Stomach smooth muscle (tissue), 2 donors: ENCODE measurements around the gene ETV5.
"Not testable (repeated sequence)": the region's sequence is repeated elsewhere in the genome, so short reads cannot be mapped to it uniquely, and the experiment has no call there.

Source experiments
- H3K27ac ChIP-seq: one replicate; pipeline ENCODE4 v1.7.0; 2013; ENCODE audit warnings: mild to moderate bottlenecking, low read length, inconsistent platforms
- H3K27me3 ChIP-seq, 2 donors: one replicate each; pipeline ENCODE4 v1.7.0; 2013; ENCODE audit warnings: low read length in 2 of 2; ENCODE audit not compliant: insufficient read depth in 2 of 2, control insufficient read depth in 1 of 2
- H3K36me3 ChIP-seq, 2 donors: one replicate each; pipeline ENCODE4 v1.7.0; 2013; ENCODE audit warnings: low read length in 2 of 2; ENCODE audit not compliant: control insufficient read depth in 2 of 2, insufficient read depth in 2 of 2
- H3K4me1 ChIP-seq: one replicate; pipeline ENCODE4 v1.7.0; 2013; ENCODE audit warnings: low read length; ENCODE audit not compliant: control insufficient read depth, insufficient read depth
- H3K4me3 ChIP-seq, 2 donors: one replicate each; pipeline ENCODE4 v1.7.0; 2013; ENCODE audit warnings: low read length in 2 of 2
- H3K9ac ChIP-seq, 2 donors: one replicate each; pipeline ENCODE4 v1.7.0; 2013; ENCODE audit warnings: low read length in 2 of 2, mild to moderate bottlenecking in 1 of 2
- H3K9me3 ChIP-seq, 2 donors: one replicate each; pipeline ENCODE4 v1.7.0; 2013; ENCODE audit warnings: low read length in 2 of 2; ENCODE audit not compliant: control insufficient read depth in 2 of 2
- donor health status: healthy.
- donor health status: Pancreatic carcinoma.

ETV5 gene

GRCh38 chr3:186048119-186048518 is 60.8 kb downstream of the ETV5 start:
- H3K9ac ChIP-seq, result no peak overlapping the region
- H3K4me3 ChIP-seq, result no peak overlapping the region
- H3K4me1 ChIP-seq, result peaks cover 4% of the 10 kb centered on the region
- H3K27me3 ChIP-seq, result no peaks in the 10 kb centered on the region
- H3K9me3 ChIP-seq, result no peaks in the 10 kb centered on the region
- H3K36me3 ChIP-seq, result peaks cover 7 to 19% of the 10 kb centered on the region in 2 donors
- no peak overlapping the region for H3K27ac ChIP-seq

GRCh38 chr3:186046838-186047237 is 62.1 kb downstream of the ETV5 start:
- Histone ChIP-seq H3K9me3 (no peaks in the 10 kb centered on the region), H3K4me3 (no peak overlapping the region), H3K27ac (no peak overlapping the region), H3K9ac (no peak overlapping the region), H3K36me3 (peaks cover 7 to 19% of the 10 kb centered on the region in 2 donors), H3K4me1 (peaks cover 4% of the 10 kb centered on the region), H3K27me3 (no peaks in the 10 kb centered on the region)

DNA sequence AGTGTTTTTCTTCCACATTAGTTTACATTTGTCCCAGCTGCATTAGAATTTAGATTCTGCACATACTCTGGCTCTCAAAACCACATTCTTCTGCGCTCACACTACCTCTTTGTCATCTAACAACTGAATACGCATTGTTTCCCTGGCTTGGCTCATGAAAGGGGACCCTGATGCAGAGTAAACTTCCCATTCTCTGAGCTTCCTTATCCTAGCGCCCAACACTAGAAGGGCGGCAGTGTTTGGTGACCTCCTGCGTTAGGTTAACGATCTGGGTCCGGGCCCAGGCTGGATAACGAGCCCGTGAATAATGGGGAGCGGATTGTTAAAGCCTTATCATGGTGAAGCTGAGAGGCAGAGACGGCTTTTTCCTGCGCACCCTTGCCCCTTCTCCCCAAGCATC is 63.9 kb downstream of the ETV5 start:
- Histone ChIP-seq H3K27ac (no peak overlapping the region), H3K36me3 (peaks cover 4 to 10% of the 10 kb centered on the region in 2 donors), H3K4me1 (peaks cover 4% of the 10 kb centered on the region), H3K9ac (no peak overlapping the region), H3K27me3 (no peaks in the 10 kb centered on the region), H3K9me3 (no peaks in the 10 kb centered on the region), H3K4me3 (no peak overlapping the region)

- no peak overlapping the region for H3K9ac ChIP-seq
- H3K9me3 ChIP-seq, result no peaks in the 10 kb centered on the region
- H3K27ac ChIP-seq, result no peak overlapping the region
- H3K27me3 ChIP-seq, result no peaks in the 10 kb centered on the region
- peaks cover 4% of the 10 kb centered on the region for H3K4me1 ChIP-seq
- H3K36me3 ChIP-seq, result peaks cover 4 to 8% of the 10 kb centered on the region in 2 donors
- H3K4me3 ChIP-seq, result no peak overlapping the region
Observed at GRCh38 chr3:186044427-186044826, 64.5 kb downstream of the ETV5 start.

DNA sequence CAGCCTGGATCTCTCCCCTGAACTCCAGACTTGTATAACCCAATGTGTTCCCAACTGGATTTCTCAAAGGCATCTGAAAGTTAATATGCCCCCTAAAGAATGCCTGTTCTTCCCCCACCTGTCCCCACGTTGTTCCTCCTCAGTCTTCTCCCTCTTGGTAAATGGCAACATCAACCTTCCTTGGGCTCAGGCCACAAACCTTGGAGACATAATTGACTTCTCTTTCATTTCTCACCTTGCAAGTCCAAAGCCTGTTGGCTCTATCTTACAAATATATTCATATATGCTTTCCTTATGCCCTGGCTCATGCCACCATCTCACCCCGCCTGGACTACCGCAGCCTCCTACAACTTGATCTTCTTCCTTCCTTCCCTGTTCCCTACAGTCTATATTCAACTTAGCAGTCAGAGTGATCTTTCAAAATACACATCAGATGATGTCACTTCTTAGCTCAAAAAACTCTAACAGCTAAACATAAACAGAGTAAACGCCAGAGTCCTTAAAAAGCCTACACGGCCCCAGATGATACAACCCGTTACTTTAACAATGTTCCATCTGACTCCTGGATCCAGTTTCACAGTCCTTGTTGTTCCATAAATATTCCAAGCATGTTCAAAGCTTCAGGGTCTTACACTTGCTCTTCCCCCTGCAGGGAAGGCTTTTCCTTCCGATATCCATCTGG is 66.2 kb downstream of the ETV5 start:
- H3K4me1 ChIP-seq, result peaks cover 4% of the 10 kb centered on the region
- H3K27ac ChIP-seq, result no peak overlapping the region
- H3K27me3 ChIP-seq, result no peaks in the 10 kb centered on the region
- H3K9me3 ChIP-seq, result peaks cover 0 to 2% of the 10 kb centered on the region in 2 donors
- H3K36me3 ChIP-seq, result peaks cover 0 to 2% of the 10 kb centered on the region in 2 donors
- H3K9ac ChIP-seq, result no peak overlapping the region
- H3K4me3 ChIP-seq, result no peak overlapping the region

GRCh38 chr3:186042036-186042435 is 66.9 kb downstream of the ETV5 start:
- Histone ChIP-seq H3K27me3 (no peaks in the 10 kb centered on the region), H3K9me3 (peaks cover 0 to 2% of the 10 kb centered on the region in 2 donors), H3K4me3 (no peak overlapping the region), H3K36me3 (no peaks in the 10 kb centered on the region), H3K9ac (no peak overlapping the region), H3K4me1 (peaks cover 4% of the 10 kb centered on the region), H3K27ac (no peak overlapping the region)

GRCh38 chr3:186038360-186038759 is 70.5 kb downstream of the ETV5 start:
- peaks cover 0 to 2% of the 10 kb centered on the region in 2 donors for H3K9me3 ChIP-seq
- H3K4me3 ChIP-seq, result no peak overlapping the region
- H3K4me1 ChIP-seq, result no peaks in the 10 kb centered on the region
- no peaks in the 10 kb centered on the region for H3K36me3 ChIP-seq
- H3K27ac ChIP-seq, result no peak overlapping the region
- H3K27me3 ChIP-seq, result no peaks in the 10 kb centered on the region
- no peak overlapping the region for H3K9ac ChIP-seq

DNA sequence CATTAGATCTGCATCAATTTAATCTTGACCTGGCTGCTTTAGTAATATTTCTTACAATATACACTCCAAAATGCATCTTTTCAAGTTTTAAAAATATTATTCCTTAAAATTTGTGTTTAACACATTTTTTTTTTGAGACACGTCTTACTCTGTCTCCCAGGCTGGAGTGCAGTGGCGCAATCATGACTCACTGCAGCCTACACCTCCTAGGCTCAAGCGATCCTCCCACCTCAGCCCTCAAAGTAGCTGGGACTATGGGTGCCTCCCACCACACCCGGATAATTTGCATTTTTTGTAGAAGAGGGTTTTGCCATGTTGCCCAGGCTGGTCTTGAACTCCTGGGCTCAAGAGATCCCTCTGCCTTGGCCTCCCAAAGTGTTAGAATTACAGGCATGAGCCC is 73.6 kb downstream of the ETV5 start:
- Histone ChIP-seq H3K4me3 (no peak overlapping the region), H3K9me3 (peaks cover 0 to 2% of the 10 kb centered on the region in 2 donors), H3K4me1 (no peaks in the 10 kb centered on the region), H3K27me3 (no peaks in the 10 kb centered on the region), H3K27ac (no peak overlapping the region), H3K36me3 (no peaks in the 10 kb centered on the region), H3K9ac (no peak overlapping the region)

DNA sequence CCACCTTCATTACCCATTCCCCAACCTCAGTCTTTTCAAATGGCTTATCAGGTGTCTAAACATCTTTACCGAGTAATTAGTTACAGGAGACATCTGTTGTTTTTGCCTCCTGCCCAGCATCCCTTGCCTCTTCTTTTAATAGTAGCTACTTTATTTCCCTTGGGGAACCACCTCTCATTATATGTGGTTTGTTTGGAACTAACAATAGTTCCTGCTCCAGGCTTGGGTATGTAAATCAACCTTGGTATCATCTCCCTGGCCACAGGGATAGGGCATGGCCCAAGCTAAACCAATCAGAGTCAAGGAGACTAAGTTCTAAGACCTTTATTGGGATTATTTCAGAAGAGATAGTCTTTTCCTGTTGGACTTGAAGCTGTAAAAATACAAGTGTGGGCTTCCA is 76.6 kb downstream of the ETV5 start:
- Histone ChIP-seq H3K4me3 (no peak overlapping the region), H3K9me3 (no peaks in the 10 kb centered on the region), H3K27ac (no peak overlapping the region), H3K36me3 (no peaks in the 10 kb centered on the region), H3K4me1 (no peaks in the 10 kb centered on the region), H3K9ac (no peak overlapping the region), H3K27me3 (no peaks in the 10 kb centered on the region)

DNA sequence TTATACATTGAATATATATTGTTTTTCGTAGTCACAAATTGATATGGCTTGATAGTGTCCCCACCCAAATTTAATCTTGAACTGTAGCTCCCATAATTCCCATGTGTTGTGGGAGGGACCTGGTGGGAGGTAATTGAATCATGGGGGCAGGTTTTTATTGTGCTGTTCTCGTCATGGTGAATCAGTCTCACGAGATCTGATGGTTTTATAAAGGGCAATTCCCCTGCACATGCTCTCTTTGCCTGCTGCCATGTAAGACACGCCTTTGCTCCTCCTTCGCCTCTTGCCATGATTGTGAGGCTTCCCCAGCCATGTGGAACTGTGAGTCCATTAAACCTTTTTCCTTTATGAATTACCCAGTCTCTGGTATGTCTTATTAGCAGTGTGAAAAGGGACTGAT is 82.9 kb downstream of the ETV5 start:
- H3K9ac ChIP-seq, H3K9me3 ChIP-seq, H3K27ac ChIP-seq, H3K27me3 ChIP-seq, H3K4me3 ChIP-seq, H3K36me3 ChIP-seq, H3K4me1 ChIP-seq: not testable (repeated sequence)

DNA sequence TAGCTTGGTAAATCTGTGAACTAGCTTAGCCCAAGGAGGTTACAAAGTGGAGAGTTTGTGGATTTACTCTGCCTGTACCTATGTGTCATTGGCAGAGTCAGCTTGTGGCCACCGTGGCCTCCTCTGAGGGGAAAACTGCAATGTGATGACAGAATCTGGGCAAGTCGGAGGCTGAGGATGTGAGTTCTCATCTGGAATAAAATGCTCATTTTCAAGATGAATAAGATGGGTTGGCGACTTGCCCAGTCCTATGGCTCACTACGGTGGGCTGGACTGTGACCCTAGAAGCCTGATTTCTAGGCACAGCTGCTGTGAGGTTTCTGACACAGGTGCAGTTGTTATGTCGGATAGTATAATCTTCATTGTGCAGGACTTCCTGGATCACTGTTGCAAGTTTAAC is 83.7 kb downstream of the ETV5 start:
- H3K27ac ChIP-seq, result no peak overlapping the region
- no peaks in the 10 kb centered on the region for H3K4me1 ChIP-seq
- no peak overlapping the region for H3K4me3 ChIP-seq
- H3K27me3 ChIP-seq, result no peaks in the 10 kb centered on the region
- H3K36me3 ChIP-seq, result no peaks in the 10 kb centered on the region
- no peaks in the 10 kb centered on the region for H3K9me3 ChIP-seq
- H3K9ac ChIP-seq, result no peak overlapping the region
